SK-N-DZ (cell line): ENCODE measurements around the gene GRM1.
"Not testable (repeated sequence)": the region's sequence is repeated elsewhere in the genome, so short reads cannot be mapped to it uniquely, and the experiment has no call there.

ENCODE experiments used
- DNase-seq: peaks from one replicate; pipeline ENCODE4 v3.0.0-alpha.2; 2015; ENCODE audit warnings: low spot score

GRM1 gene

GRCh38 chr6:146191166-146191565 lies 162.3 kb downstream of the GRM1 start:
- DNase-seq, result no peak

DNA sequence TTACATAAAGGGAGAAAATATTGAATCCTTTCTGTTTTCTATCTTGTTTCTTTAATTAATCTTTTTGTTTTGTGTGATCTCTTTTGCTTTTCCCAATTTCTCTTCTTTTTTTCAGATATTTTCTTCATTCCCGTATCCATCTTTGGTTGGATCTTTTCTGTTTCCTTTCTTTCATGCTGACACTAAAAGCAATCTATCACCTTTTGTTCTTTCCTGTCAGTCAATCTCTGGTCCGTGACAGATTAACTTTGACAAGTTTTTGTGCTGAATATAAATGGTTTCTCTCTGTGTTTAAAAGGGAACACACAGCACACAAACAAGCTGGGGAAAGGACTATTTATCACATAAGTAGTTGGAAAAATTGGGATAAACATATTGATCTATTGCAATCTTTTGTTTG lies 162.8 kb downstream of the GRM1 start:
- DNase-seq, result no peak

DNA sequence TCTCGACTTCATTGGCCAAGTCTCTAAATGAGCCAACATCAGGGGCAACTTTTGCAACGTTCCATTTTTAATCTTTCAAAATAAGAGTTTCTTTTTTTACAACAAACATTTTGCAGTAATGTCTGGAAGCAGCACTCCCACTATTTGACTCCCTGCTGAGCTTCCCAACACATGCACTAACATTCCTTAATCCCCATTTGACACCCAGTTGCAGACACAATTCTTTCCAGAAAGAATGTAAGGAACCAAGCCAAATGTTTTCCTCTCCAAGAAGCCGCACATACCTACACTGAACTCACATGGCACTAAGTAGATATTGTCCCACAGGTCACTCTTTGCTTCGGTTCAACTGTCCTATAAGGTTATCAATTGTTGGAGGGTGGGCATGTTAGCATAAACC lies 165.6 kb downstream of the GRM1 start:
- DNase-seq, result no peak

- DNase-seq, result no peak
Observed at GRCh38 chr6:146200176-146200575, 171.3 kb downstream of the GRM1 start.

- DNase-seq, result no peak
Observed at GRCh38 chr6:146202570-146202969, 173.7 kb downstream of the GRM1 start.

- DNase-seq, result no peak
Observed at GRCh38 chr6:146209942-146210341, 181.1 kb downstream of the GRM1 start.

- no peak for DNase-seq
Observed at GRCh38 chr6:146210406-146211083, 181.7 kb downstream of the GRM1 start.

DNA sequence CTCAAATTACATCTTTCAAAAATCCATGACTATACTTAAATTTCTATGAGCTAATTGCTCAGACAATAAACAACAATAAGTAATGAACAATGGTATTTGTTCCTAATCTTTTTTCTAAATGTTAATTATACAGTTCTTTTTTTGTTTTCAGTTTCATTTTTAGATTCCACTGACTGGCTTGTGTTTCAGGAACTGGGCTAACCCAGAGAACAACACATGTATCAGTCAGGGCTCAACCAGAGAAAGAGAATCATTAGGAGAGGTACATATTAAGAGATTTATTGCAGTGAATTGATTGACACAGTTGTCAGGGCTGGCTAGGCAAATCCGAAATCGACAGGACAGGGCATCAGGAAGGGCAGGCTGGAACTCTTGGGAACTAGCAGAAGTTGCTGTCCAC lies 182.8 kb downstream of the GRM1 start:
- no peak for DNase-seq

- no peak for DNase-seq
Observed at GRCh38 chr6:146212781-146213180, 183.9 kb downstream of the GRM1 start.

DNA sequence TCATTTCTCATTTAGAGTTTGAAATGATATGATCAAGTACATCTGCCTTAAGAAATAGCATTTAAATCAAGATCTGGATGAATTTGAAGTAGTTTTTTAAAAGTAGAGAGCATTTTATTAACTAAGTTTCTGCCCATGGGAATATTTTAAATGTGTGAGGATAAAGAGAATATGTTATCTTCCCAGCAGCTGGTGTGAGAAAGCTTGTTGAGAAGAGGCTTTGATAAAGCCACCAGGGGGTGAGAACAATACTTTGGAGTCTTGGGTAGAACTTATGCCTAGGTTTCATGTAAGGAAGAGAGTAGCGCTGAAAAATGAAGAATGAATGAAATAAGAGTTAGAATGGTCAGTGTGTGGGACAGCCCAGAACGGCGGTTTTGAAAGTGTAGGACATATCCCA lies 190.2 kb downstream of the GRM1 start:
- no peak for DNase-seq

- no peak for DNase-seq
Observed at GRCh38 chr6:146224449-146224848, 195.6 kb downstream of the GRM1 start.

- DNase-seq, result no peak
Observed at GRCh38 chr6:146224988-146225387, 196.1 kb downstream of the GRM1 start.

DNA sequence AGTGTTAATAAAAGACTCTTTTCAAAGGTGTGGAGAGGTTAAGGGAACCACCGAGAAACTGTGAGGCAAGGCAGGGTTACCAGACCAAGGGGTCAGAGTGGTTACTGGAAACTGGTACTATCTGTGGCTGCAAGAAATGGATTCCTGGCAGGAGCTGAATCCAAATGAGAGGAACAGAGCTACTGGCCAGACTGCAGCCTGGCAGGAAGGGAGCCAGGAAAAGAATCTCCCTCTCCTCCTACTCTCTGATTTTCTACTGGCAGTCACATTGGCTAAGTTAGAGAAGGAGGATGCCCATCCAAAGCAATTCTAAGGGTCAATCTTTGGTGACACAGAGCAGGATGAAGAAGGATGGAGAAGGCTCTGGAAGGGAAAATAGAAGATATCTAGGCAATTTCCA lies 211.5 kb downstream of the GRM1 start:
- no peak for DNase-seq

DNA sequence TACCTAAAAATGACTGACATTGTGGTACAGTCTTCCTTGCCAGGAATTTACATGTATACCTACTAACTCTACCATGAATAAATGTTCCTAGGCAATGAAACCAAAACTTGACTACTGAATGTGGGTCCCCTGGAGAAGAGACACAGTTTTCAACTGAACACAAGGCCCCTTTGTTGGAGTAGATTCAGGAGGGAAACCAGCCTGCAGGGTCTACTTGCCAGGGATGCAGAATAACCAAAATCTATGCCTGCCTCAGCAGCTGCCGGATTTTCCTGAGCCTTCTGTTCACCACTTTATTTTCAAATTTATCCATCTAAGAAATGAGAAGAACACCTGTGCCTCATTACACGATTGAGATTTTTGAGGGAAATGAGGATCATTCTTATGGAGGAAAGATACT lies 211.9 kb downstream of the GRM1 start:
- DNase-seq, result no peak

- not testable (repeated sequence) for DNase-seq
Observed at GRCh38 chr6:146243646-146244045, 214.8 kb downstream of the GRM1 start.

DNA sequence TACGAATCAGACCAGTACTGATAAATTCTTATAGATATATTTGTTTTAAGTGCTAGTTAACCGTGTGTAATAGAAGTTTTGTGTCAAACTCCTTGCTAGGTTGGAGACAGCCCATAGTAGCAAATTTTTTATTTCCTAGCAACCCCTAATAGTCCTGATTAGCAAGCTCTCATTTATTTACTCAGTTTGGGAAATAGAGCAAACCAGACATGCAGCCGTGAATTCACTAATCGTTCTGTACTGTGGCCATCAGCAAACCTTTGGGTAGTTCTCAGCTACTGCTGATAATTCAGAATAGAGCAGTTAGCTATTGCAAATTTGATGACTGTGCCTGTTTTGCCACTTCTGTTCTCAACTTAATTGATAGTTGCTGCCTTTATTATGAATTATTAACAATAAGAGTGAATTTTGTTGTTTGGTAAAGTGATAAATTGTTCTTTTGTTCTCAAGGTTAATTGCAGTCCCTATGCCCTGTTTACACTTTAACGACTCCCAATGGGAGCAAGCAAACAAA lies 215.8 kb downstream of the GRM1 start:
- no peak for DNase-seq

DNA sequence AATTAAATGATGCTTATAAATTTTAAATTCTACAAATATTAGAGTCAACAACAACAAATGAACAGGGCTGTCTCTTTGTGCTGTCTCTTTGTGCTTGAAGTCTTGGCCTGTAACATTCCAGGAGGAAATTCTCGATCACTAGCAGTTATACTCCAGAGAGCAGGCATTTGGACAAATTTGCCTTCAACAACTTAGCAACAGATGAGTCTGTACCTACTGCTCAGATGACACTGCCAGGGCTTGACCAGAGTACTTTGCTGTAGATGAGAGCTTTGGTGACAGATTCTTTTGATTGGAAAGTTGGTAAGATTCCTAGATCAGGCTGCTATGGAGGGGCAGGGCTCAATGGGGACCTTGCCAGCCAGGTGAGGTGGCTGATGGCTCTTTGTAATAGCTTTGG lies 217.2 kb downstream of the GRM1 start:
- no peak for DNase-seq

DNA sequence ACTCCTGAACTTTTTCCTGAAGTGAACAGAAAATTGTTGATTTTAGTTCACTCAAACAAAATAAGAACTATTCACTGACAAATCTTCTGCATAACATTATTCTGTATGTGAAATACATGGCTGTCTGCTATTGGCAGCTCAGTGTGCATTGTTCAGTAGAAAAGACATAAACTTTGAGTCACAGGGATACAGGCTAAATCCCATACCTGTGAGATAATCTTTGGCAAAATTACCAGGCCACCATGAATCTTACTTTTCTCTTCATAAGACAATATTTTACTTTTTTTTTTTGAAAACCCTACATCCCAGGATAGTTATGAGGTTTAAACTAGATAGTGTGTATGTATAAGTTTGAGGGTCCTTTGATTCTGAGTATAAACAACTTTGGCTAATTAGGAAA lies 224.8 kb downstream of the GRM1 start:
- DNase-seq, result no peak

DNA sequence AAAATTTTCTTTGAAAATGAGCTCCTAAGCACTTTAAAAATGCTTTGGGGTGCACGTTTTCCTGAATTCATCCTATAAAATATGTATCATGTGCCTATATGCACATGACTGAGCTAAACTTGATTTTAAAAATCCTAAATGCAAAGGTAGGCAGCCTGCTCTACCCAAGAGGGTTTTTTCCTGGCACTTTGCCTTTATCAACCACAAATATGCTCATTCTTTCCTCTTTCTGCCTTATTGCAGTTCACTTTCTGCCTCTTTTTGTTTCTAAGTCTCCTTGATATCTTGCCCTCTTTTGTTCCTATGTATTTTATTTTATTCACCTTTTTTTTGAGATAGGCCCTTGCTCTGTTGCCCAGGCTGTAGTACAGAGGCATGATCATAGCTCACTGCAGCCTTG lies 229.3 kb downstream of the GRM1 start:
- DNase-seq, result no peak

GRCh38 chr6:146260886-146261285 lies 232.0 kb downstream of the GRM1 start:
- DNase-seq, result no peak

- no peak for DNase-seq
Observed at GRCh38 chr6:146265056-146265455, 236.2 kb downstream of the GRM1 start.

- no peak for DNase-seq
Observed at GRCh38 chr6:146267447-146267846, 238.6 kb downstream of the GRM1 start.

DNA sequence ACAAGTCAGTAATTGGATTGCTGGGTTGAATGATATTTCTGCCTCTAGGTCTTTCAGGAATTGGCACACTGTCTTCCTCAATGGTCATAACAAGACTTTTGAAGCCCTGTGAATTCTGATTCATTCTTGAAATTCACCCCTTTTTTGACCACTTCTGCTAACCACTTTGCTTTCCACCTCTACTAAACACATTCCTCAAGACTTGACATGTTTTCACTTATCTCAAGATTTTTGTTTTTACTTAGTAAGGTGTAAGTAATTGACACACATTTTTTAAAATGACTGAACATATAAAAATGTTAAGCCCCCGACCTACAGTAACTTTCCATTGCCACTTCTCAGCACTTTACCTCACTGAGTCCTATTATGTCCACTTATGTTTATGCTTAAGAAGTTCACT lies 239.1 kb downstream of the GRM1 start:
- no peak for DNase-seq

- no peak for DNase-seq
Observed at GRCh38 chr6:146269482-146269881, 240.6 kb downstream of the GRM1 start.
